MCF 10A (cell line): Measurements from ENCODE around the gene AREG. TPM values are rescaled to one million over a fixed set of nuclear protein-coding genes. Genes with fewer than 3 reads are reported as not detected.

Source experiments
- BruUV-seq: library from RNA; stranded (reverse); fragments of 400-500 nt; replicated peaks from 2 replicates; lab custom pipeline; 2021; lab: Mats Ljungman, UMichigan
- CTCF ChIA-PET: fragments of 300-600 bp; sonication (Branson Sonifier 250); formaldehyde crosslinking; extraction: SDS; loops from one replicate; lab custom pipeline; 2021; ENCODE audit warnings: antibody characterized with exemption, inconsistent platforms; lab: Yijun Ruan, JAX
- POLR2A ChIA-PET: fragments of 300-600, 350-650 bp; sonication (Branson Sonifier 250); formaldehyde crosslinking; extraction: SDS; loops from one replicate; lab custom pipeline; 2020; ENCODE audit warnings: antibody characterized with exemption, inconsistent platforms; lab: Yijun Ruan, JAX
- DNase-seq: peaks from one replicate; pipeline ENCODE4 v3.0.0-alpha.2; 2018; ENCODE audit not compliant: unreplicated experiment
- H3K27ac Mint-ChIP-seq: one replicate; pipeline ENCODE4 v1.8.0; 2022; ENCODE audit warnings: mild to moderate bottlenecking, low read depth, mixed read lengths; ENCODE audit not compliant: unreplicated experiment
- H3K27me3 Mint-ChIP-seq: one replicate; pipeline ENCODE4 v1.8.0; 2022; ENCODE audit warnings: mixed read lengths; ENCODE audit not compliant: insufficient read depth, unreplicated experiment
- H3K36me3 Mint-ChIP-seq: one replicate; pipeline ENCODE4 v1.8.0; 2022; ENCODE audit warnings: mild to moderate bottlenecking, moderate library complexity, mixed read lengths; ENCODE audit not compliant: insufficient read depth, unreplicated experiment
- H3K4me1 Mint-ChIP-seq: one replicate; pipeline ENCODE4 v1.8.0; 2022; ENCODE audit warnings: mixed read lengths; ENCODE audit not compliant: insufficient read depth, unreplicated experiment
- H3K4me3 Mint-ChIP-seq: one replicate; pipeline ENCODE4 v1.8.0; 2022; ENCODE audit warnings: mild to moderate bottlenecking, moderate library complexity, mixed read lengths; ENCODE audit not compliant: unreplicated experiment
- H3K9me3 Mint-ChIP-seq: one replicate; pipeline ENCODE4 v1.8.0; 2022; ENCODE audit warnings: mixed read lengths; ENCODE audit not compliant: unreplicated experiment
- CTCF ChIP-seq: fragments of 200-600 bp; IDR thresholded peaks from one replicate; pipeline ENCODE4 v1.8.0; 2022; ENCODE audit warnings: antibody characterized with exemption, mild to moderate bottlenecking; ENCODE audit not compliant: unreplicated experiment
- intact Hi-C: fragments of 100-400 bp; cut with micrococcal nuclease; formaldehyde crosslinking; loops from 2 replicates; pipeline ENCODE4 v1.14.1; 2022
- total RNA-seq: library from RNA; stranded (reverse); gene quantifications from 2 replicates; pipeline ENCODE4 v1.2.3, GENCODE V29; 2022

AREG gene
- total RNA-seq, 1 experiment from 2014 or later, result 1,878 TPM

- BruUV-seq, result no TSS peak
- H3K27me3 Mint-ChIP-seq, result no peaks in the 10 kb centered on the region
These were observed 21.8 kb upstream of the AREG start for GRCh38 chr4:74423104-74423503.

GRCh38 chr4:74424111-74424510, 20.8 kb upstream of the AREG start:
- ChIA-PET CTCF (interaction anchor here (1.0 kb wide), 1 partner anchor 21 kb away, joined by 5 read pairs; no protein-coding TSS in a partner anchor), POLR2A (interaction anchor here (1.1 to 3.2 kb wide), 6 partner anchors 9 to 46 kb away, joined by 3 to 19 read pairs (median 8); partner anchors contain the start of gene AREG)
- Mint-ChIP-seq H3K36me3 (no peaks in the 10 kb centered on the region), H3K9me3 (no peaks in the 10 kb centered on the region), H3K27ac (no peak overlapping the region), H3K27me3 (no peaks in the 10 kb centered on the region), H3K4me3 (no peak overlapping the region), H3K4me1 (peaks cover 48% of the 10 kb centered on the region)
- TF ChIP-seq CTCF, result no peak
- no peak for DNase-seq
- no TSS peak for BruUV-seq
- intact Hi-C loops, result no loop called here

More at GRCh38 chr4:74423104-74423503, 21.8 kb upstream of the AREG start:
- ChIA-PET POLR2A (interaction anchor here (1.1 to 2.3 kb wide), 7 partner anchors 8 to 28 kb away, joined by 3 to 19 read pairs (median 6); partner anchors contain the start of gene AREG), CTCF (no interaction called here)
- no peaks in the 10 kb centered on the region for H3K36me3 Mint-ChIP-seq
- DNase-seq, result no peak
- intact Hi-C loops, result no loop called here
- no peak for TF ChIP-seq CTCF
- H3K4me1 Mint-ChIP-seq, result peaks cover 48% of the 10 kb centered on the region
- peak overlapping the region; percentile 7 for H3K27ac Mint-ChIP-seq
- no peak overlapping the region for H3K4me3 Mint-ChIP-seq
- no peaks in the 10 kb centered on the region for H3K9me3 Mint-ChIP-seq

GRCh38 chr4:74426101-74426500, 18.8 kb upstream of the AREG start:
- H3K4me1 Mint-ChIP-seq, result peaks cover 48% of the 10 kb centered on the region
- intact Hi-C loops, result no loop called here

More at GRCh38 chr4:74426101-74426500, 18.8 kb upstream of the AREG start:
- peak; percentile 76 for DNase-seq
- no peaks in the 10 kb centered on the region for H3K36me3 Mint-ChIP-seq
- CTCF ChIA-PET, result interaction anchor here (0.9 to 1.1 kb wide), 5 partner anchors 17 to 56 kb away, joined by 3 to 9 read pairs (median 3); partner anchors contain the start of gene AREG
- H3K9me3 Mint-ChIP-seq, result no peaks in the 10 kb centered on the region
- H3K4me3 Mint-ChIP-seq, result no peak overlapping the region
- TF ChIP-seq CTCF, result no peak
- POLR2A ChIA-PET, result interaction anchor here (0.8 to 8.5 kb wide), 9 partner anchors 8 to 48 kb away, joined by 3 to 186 read pairs (median 5); partner anchors contain the start of gene AREG
- no peaks in the 10 kb centered on the region for H3K27me3 Mint-ChIP-seq
- no TSS peak for BruUV-seq
- H3K27ac Mint-ChIP-seq, result peak overlapping the region; percentile 11
